Pancreas (tissue), 10 donors: Measurements from ENCODE around the gene PLD1. TPM values are rescaled to one million over a fixed set of nuclear protein-coding genes. Genes with fewer than 3 reads are reported as not detected.

Source experiments
- ATAC-seq, 4 donors: fragments of 200-7000 bp; cut with Tn5 transposase; one replicate each; pipeline versions ENCODE4 v1.8.0 to v1.9.1; 2020; ENCODE audit warnings: mild to moderate bottlenecking in 4 of 4, moderate library complexity in 4 of 4
- DNase-seq, 6 donors: peaks; one replicate each; pipeline ENCODE4 v3.0.0-alpha.2; 2020
- FAIRE-seq: peaks from 2 replicates; lab custom pipeline; 2012; peaks lifted over from hg19 to GRCh38; lab: Jason Lieb, UNC
- H3K27ac ChIP-seq, 4 donors: fragments of 200-600 bp; sonication (generic); 1 replicate in 3 of 4; 2 replicates in 1 of 4; pipeline versions ENCODE4 v1.5.0 to v1.8.0; 2020
- H3K27me3 ChIP-seq, 4 donors: fragments of 200-600 bp; one replicate each; pipeline ENCODE4 v1.8.0; 2021
- H3K36me3 ChIP-seq, 3 donors: fragments of 200-600 bp; sonication (generic) in 1 of 3; one replicate each; pipeline versions ENCODE4 v1.5.0 to v1.8.0; 2020 to 2021
- H3K4me1 ChIP-seq, 3 donors: fragments of 200-600 bp; one replicate each; pipeline ENCODE4 v1.8.0; 2021
- H3K4me3 ChIP-seq, 4 donors: fragments of 200-600 bp; sonication (generic) in 2 of 4; one replicate each; pipeline versions ENCODE4 v1.5.0 to v1.8.0; 2020 to 2021
- H3K9me3 ChIP-seq, 4 donors: fragments of 200-600 bp; one replicate each; pipeline ENCODE4 v1.8.0; 2021
- CTCF ChIP-seq, 4 donors: fragments of 200-600 bp; sonication (generic) in 3 of 4; IDR thresholded peaks; one replicate each; pipeline versions ENCODE4 v1.5.0 to v1.8.0; 2021; ENCODE audit warnings: antibody characterized with exemption in 4 of 4
- WGBS, 2 donors: extraction: QIAGEN DNeasy Blood & Tissue Kit; methylation state at CpG; one replicate each; pipeline ENCODE4 v1.1.7; 2013; 5-methylcytosine and 5-hydroxymethylcytosine counted together
- intact Hi-C, 3 donors: fragments of 100-400 bp; cut with DNase I; formaldehyde crosslinking; loops; one replicate each; pipeline versions ENCODE4 v1.11.1 to v1.14.2; 2022
- polyA plus RNA-seq, 2 donors: library from polyadenylated mRNA; stranded (reverse); fragments of 200-250 nt; gene quantifications; one replicate each; pipeline ENCODE4 v1.2.3, GENCODE V29; 2013
- total RNA-seq, 6 donors: library from RNA; stranded (reverse); fragmentation: NEBNext Ultra II Directional in 4 of 6; extraction: Animal tissue kit (Norgen Biotek cat#: 25700) in 4 of 6; gene quantifications; one replicate each; pipeline versions ENCODE4 v1.2.1 to v1.2.4, GENCODE V29; 2021 to 2023
- donor health status: healthy with polysubstance abuse.
- donor health status: DM: no; HTN: no; CAD: no; lungs with moderate emphysema.
- donor health status: DM: no; HTN: no; CAD: no.
- donor health status: control.
- donor health status: control.
- donor health status: Bipolar disorder and iron deficiency.
- donor health status: DM: yes; HTN: yes; CAD: no.
- donor health status: DM: no; HTN: no; CAD: no.
- donor health status: DM: no; HTN: no; CAD: no.
- donor health status: DM: yes; HTN: yes; CAD: no.

Gene PLD1
- total and polyA plus RNA-seq, 8 donors = 14.7 to 62.1 (median 33.7) TPM

GRCh38 chr3:171833789-171834460 lies 23.6 kb upstream of the PLD1 start:
- FAIRE-seq = no peak
- H3K27me3 ChIP-seq = no peaks in the 10 kb centered on the region
- peak; percentile 45 to 68 (median 63) for ATAC-seq
- peak overlapping the region in 2 of 4 donors; percentile 52 to 60 for H3K27ac ChIP-seq
- DNase-seq = peak in 1 of 6 donors; percentile 30
- peaks cover 9 to 43% (median 27%) of the 10 kb centered on the region in 3 donors for H3K4me1 ChIP-seq
- 6 to 7% methylated on average over 3 of the region's 3 CpGs for WGBS, 2 donors
- no peaks in the 10 kb centered on the region for H3K9me3 ChIP-seq
- intact Hi-C loops = no loop called here
- H3K4me3 ChIP-seq = no peak overlapping the region
- peak in 2 of 4 donors; percentile 10 to 20 for TF ChIP-seq CTCF (IDR thresholded peaks at IDR 0.05)
- no peaks in the 10 kb centered on the region for H3K36me3 ChIP-seq

- 79 to 87% methylated on average over 5 of the region's 5 CpGs for WGBS, 2 donors
- no peaks in the 10 kb centered on the region for H3K36me3 ChIP-seq
- DNase-seq (no peak), FAIRE-seq (no peak), ATAC-seq (no peak)
- H3K27ac ChIP-seq = peak overlapping the region in 2 of 4 donors; percentile 52 to 60
- no peak for TF ChIP-seq CTCF (IDR thresholded peaks at IDR 0.05)
- no peaks in the 10 kb centered on the region for H3K9me3 ChIP-seq
- no peaks in the 10 kb centered on the region for H3K27me3 ChIP-seq
- H3K4me3 ChIP-seq = no peak overlapping the region
- H3K4me1 ChIP-seq = peaks cover 9 to 43% (median 24%) of the 10 kb centered on the region in 3 donors
- intact Hi-C loops = no loop called here
Measured at GRCh38 chr3:171832989-171833388, 22.7 kb upstream of the PLD1 start.

- intact Hi-C loops = no loop called here
Measured at GRCh38 chr3:171831936-171832335, 21.7 kb upstream of the PLD1 start.

GRCh38 chr3:171830518-171830875 lies 20.2 kb upstream of the PLD1 start:
- Histone ChIP-seq H3K27ac (peak overlapping the region in 2 of 4 donors; percentile 38 to 53), H3K9me3 (no peaks in the 10 kb centered on the region), H3K27me3 (no peaks in the 10 kb centered on the region), H3K4me1 (peaks cover 9 to 49% (median 24%) of the 10 kb centered on the region in 3 donors), H3K36me3 (no peaks in the 10 kb centered on the region), H3K4me3 (no peak overlapping the region)
- DNase-seq (no peak), FAIRE-seq (no peak), ATAC-seq (no peak)
- intact Hi-C loops = no loop called here
- no peak for TF ChIP-seq CTCF (IDR thresholded peaks at IDR 0.05)

More at GRCh38 chr3:171831936-171832335, 21.7 kb upstream of the PLD1 start:
- DNase-seq (no peak), FAIRE-seq (no peak), ATAC-seq (no peak)
- no peak overlapping the region for H3K27ac ChIP-seq
- H3K27me3 ChIP-seq = no peaks in the 10 kb centered on the region
- 47 to 56% methylated on average over 3 of the region's 3 CpGs for WGBS, 2 donors
- TF ChIP-seq CTCF (IDR thresholded peaks at IDR 0.05) = no peak
- H3K36me3 ChIP-seq = no peaks in the 10 kb centered on the region
- H3K4me3 ChIP-seq = no peak overlapping the region
- peaks cover 9 to 43% (median 24%) of the 10 kb centered on the region in 3 donors for H3K4me1 ChIP-seq
- H3K9me3 ChIP-seq = no peaks in the 10 kb centered on the region
